Activated CD8-positive, alpha-beta T cell treated with anti-CD3 and anti-CD28 coated beads for 36 hours (primary cell): ENCODE results near the gene NRF1. TPM values are rescaled to one million over a fixed set of nuclear protein-coding genes. Genes with fewer than 3 reads are reported as not detected.

Experiments
- ATAC-seq: fragments of 200-7000 bp; cut with Tn5 transposase; one replicate; pipeline ENCODE4 v1.10.0; 2021; ENCODE audit warnings: mild to moderate bottlenecking, moderate library complexity
- CTCF ChIA-PET: fragments of 350-600 bp; sonication (Branson Sonifier 250); formaldehyde crosslinking; loops from one replicate; lab custom pipeline; 2021; ENCODE audit warnings: antibody characterized with exemption; lab: Charles Lee
- POLR2A ChIA-PET: fragments of 350-600 bp; sonication (Branson Sonifier 250); formaldehyde crosslinking; loops from one replicate; lab custom pipeline; 2021; ENCODE audit warnings: antibody characterized with exemption; lab: Charles Lee
- DNase-seq: peaks from one replicate; pipeline ENCODE4 v3.0.0-alpha.2; 2020
- H3K27ac Mint-ChIP-seq: one replicate; pipeline ENCODE4 v1.8.0; 2021; ENCODE audit warnings: mild to moderate bottlenecking, mixed read lengths
- H3K27me3 Mint-ChIP-seq: one replicate; pipeline ENCODE4 v1.8.0; 2021; ENCODE audit warnings: mixed read lengths
- H3K36me3 Mint-ChIP-seq: one replicate; pipeline ENCODE4 v1.8.0; 2021; ENCODE audit warnings: low read depth, mixed read lengths
- H3K4me1 Mint-ChIP-seq: one replicate; pipeline ENCODE4 v1.8.0; 2021; ENCODE audit warnings: low read depth, mixed read lengths
- H3K4me3 Mint-ChIP-seq: one replicate; pipeline ENCODE4 v1.8.0; 2021; ENCODE audit warnings: mild to moderate bottlenecking, moderate library complexity, mixed read lengths
- H3K9me3 Mint-ChIP-seq: one replicate; pipeline ENCODE4 v1.8.0; 2021; ENCODE audit warnings: mixed read lengths
- CTCF ChIP-seq: fragments of 200-600 bp; IDR thresholded peaks from one replicate; pipeline ENCODE4 v1.8.0; 2022; ENCODE audit warnings: antibody characterized with exemption, mild to moderate bottlenecking
- intact Hi-C: fragments of 100-400 bp; cut with micrococcal nuclease; formaldehyde crosslinking; loops from one replicate; pipeline ENCODE4 v1.10.0; 2022
- total RNA-seq, 2 experiments: library from RNA; stranded (reverse); gene quantifications; one replicate each; pipeline ENCODE4 v1.2.3, GENCODE V29; 2021

NRF1 gene
- total RNA-seq, 2 experiments from 2014 or later = 23.3 to 23.9 TPM

GRCh38 chr7:129764247-129765084 lies 152.9 kb downstream of the NRF1 start:
- ATAC-seq (no peak), DNase-seq (no peak)
- intact Hi-C loops = no loop called here
- ChIA-PET CTCF (no interaction called here), POLR2A (interaction anchor here (0.6 kb wide), 1 partner anchor 184 kb away, joined by 3 read pairs; no protein-coding TSS in a partner anchor)
- Mint-ChIP-seq H3K27ac (no peak overlapping the region), H3K27me3 (no peaks in the 10 kb centered on the region), H3K9me3 (no peaks in the 10 kb centered on the region), H3K4me1 (no peaks in the 10 kb centered on the region), H3K4me3 (no peak overlapping the region), H3K36me3 (no peaks in the 10 kb centered on the region)
- TF ChIP-seq CTCF = no peak

GRCh38 chr7:129765352-129765751 lies 153.8 kb downstream of the NRF1 start:
- Mint-ChIP-seq H3K9me3 (no peaks in the 10 kb centered on the region), H3K4me1 (no peaks in the 10 kb centered on the region), H3K27ac (no peak overlapping the region), H3K4me3 (no peak overlapping the region), H3K27me3 (no peaks in the 10 kb centered on the region), H3K36me3 (no peaks in the 10 kb centered on the region)
- POLR2A ChIA-PET = no interaction called here
- intact Hi-C loops = no loop called here
- TF ChIP-seq CTCF = no peak
- ATAC-seq (no peak), DNase-seq (no peak)
- CTCF ChIA-PET = no interaction called here

GRCh38 chr7:129767120-129768015 lies 155.8 kb downstream of the NRF1 start:
- ChIA-PET CTCF (interaction anchor here (1.0 kb wide), 1 partner anchor 62 kb away, joined by 3 read pairs; no protein-coding TSS in a partner anchor), POLR2A (interaction anchor here (1.1 kb wide), 1 partner anchor 11 kb away, joined by 3 read pairs; no protein-coding TSS in a partner anchor)
- Mint-ChIP-seq H3K4me3 (no peak overlapping the region), H3K4me1 (no peaks in the 10 kb centered on the region), H3K27ac (no peak overlapping the region), H3K9me3 (no peaks in the 10 kb centered on the region), H3K27me3 (no peaks in the 10 kb centered on the region), H3K36me3 (no peaks in the 10 kb centered on the region)
- no peak for TF ChIP-seq CTCF
- ATAC-seq = no peak
- intact Hi-C loops = no loop called here
- DNase-seq = no peak

GRCh38 chr7:129768614-129769399 lies 157.3 kb downstream of the NRF1 start:
- ATAC-seq (no peak), DNase-seq (no peak)
- intact Hi-C loops = no loop called here
- no peak overlapping the region for H3K27ac Mint-ChIP-seq
- no peak for TF ChIP-seq CTCF
- H3K27me3 Mint-ChIP-seq = no peaks in the 10 kb centered on the region
- no peaks in the 10 kb centered on the region for H3K9me3 Mint-ChIP-seq
- ChIA-PET POLR2A (no interaction called here), CTCF (no interaction called here)
- H3K4me1 Mint-ChIP-seq = no peaks in the 10 kb centered on the region
- no peak overlapping the region for H3K4me3 Mint-ChIP-seq
- H3K36me3 Mint-ChIP-seq = no peaks in the 10 kb centered on the region
